H9 (cell line): Measurements from ENCODE around the gene KIAA0930. TPM values are rescaled to one million over a fixed set of nuclear protein-coding genes. Genes with fewer than 3 reads are reported as not detected.

ENCODE experiments used
- DNase-seq: peaks from one replicate; pipeline ENCODE4 v3.0.0-alpha.2; 2017
- H2AFZ ChIP-seq: one replicate; pipeline ENCODE4 v1.6.1; 2013; ENCODE audit warnings: mild to moderate bottlenecking, low read length, control low read depth, moderate library complexity
- H2AK5ac ChIP-seq: 2 replicates; pipeline ENCODE4 v1.6.1; 2013; ENCODE audit warnings: low read length, control low read depth, mixed read lengths; ENCODE audit not compliant: insufficient read length
- H2BK120ac ChIP-seq: one replicate; pipeline ENCODE4 v1.6.1; 2013; ENCODE audit warnings: low read depth, mild to moderate bottlenecking, low read length, control low read depth, inconsistent platforms; ENCODE audit not compliant: poor library complexity, severe bottlenecking
- H2BK12ac ChIP-seq: 2 replicates; pipeline ENCODE4 v1.6.1; 2013; ENCODE audit warnings: low read length, control low read depth, mixed read lengths, low read depth; ENCODE audit not compliant: insufficient read length
- H2BK15ac ChIP-seq: 2 replicates; pipeline ENCODE4 v1.6.1; 2013; ENCODE audit warnings: low read depth, low read length, control low read depth
- H2BK20ac ChIP-seq: one replicate; pipeline ENCODE4 v1.6.1; 2013; ENCODE audit warnings: low read depth, mild to moderate bottlenecking, low read length, control low read depth, inconsistent platforms; ENCODE audit not compliant: poor library complexity, severe bottlenecking
- H2BK5ac ChIP-seq: 2 replicates; pipeline ENCODE4 v1.6.1; 2013; ENCODE audit warnings: low read length, control low read depth, mixed read lengths; ENCODE audit not compliant: insufficient read length
- H3K14ac ChIP-seq: 2 replicates; pipeline ENCODE4 v1.6.1; 2013; ENCODE audit warnings: low read length, control low read depth; ENCODE audit not compliant: insufficient read depth
- H3K18ac ChIP-seq: 2 replicates; pipeline ENCODE4 v1.6.1; 2013; ENCODE audit warnings: low read depth, mild to moderate bottlenecking, mixed read lengths, low read length, control low read depth; ENCODE audit not compliant: insufficient read length
- H3K23ac ChIP-seq: 2 replicates; pipeline ENCODE4 v1.6.1; 2013; ENCODE audit warnings: low read length, control low read depth, mixed read lengths, low read depth; ENCODE audit not compliant: insufficient read length
- H3K23me2 ChIP-seq: 2 replicates; pipeline ENCODE4 v1.6.1; 2013; ENCODE audit warnings: low read depth, mild to moderate bottlenecking, mixed read lengths, low read length, control low read depth; ENCODE audit not compliant: insufficient read length, poor library complexity, severe bottlenecking
- H3K27ac ChIP-seq: 2 replicates; pipeline ENCODE4 v1.5.1; 2013; ENCODE audit warnings: low read length, control low read depth, mixed read lengths, low read depth; ENCODE audit not compliant: insufficient read length
- H3K27me3 ChIP-seq: 2 replicates; pipeline ENCODE4 v1.6.1; 2013; ENCODE audit warnings: low read length, control low read depth, inconsistent platforms; ENCODE audit not compliant: insufficient read depth
- H3K4ac ChIP-seq: 2 replicates; pipeline ENCODE4 v1.6.1; 2013; ENCODE audit warnings: low read depth, mild to moderate bottlenecking, control low read depth, inconsistent platforms, low read length, moderate library complexity
- H3K4me1 ChIP-seq: 2 replicates; pipeline ENCODE4 v1.6.1; 2013; ENCODE audit warnings: low read length, control low read depth, inconsistent platforms; ENCODE audit not compliant: insufficient read depth
- H3K4me2 ChIP-seq: 2 replicates; pipeline ENCODE4 v1.6.1; 2013; ENCODE audit warnings: low read length, control low read depth, mixed read lengths; ENCODE audit not compliant: insufficient read length, insufficient read depth
- H3K56ac ChIP-seq: 2 replicates; pipeline ENCODE4 v1.6.1; 2013; ENCODE audit warnings: low read depth, mild to moderate bottlenecking, mixed read lengths, low read length, control low read depth; ENCODE audit not compliant: insufficient read length
- H3K79me1 ChIP-seq: 2 replicates; pipeline ENCODE4 v1.6.1; 2013; ENCODE audit warnings: low read depth, mild to moderate bottlenecking, moderate library complexity, low read length, control low read depth, inconsistent platforms; ENCODE audit not compliant: insufficient read depth, poor library complexity, severe bottlenecking
- H3K79me2 ChIP-seq: 2 replicates; pipeline ENCODE4 v1.6.1; 2013; ENCODE audit warnings: low read length, control low read depth, inconsistent platforms; ENCODE audit not compliant: insufficient read depth
- H3K9ac ChIP-seq: 2 replicates; pipeline ENCODE4 v1.6.1; 2013; ENCODE audit warnings: low read length, control low read depth, mixed read lengths; ENCODE audit not compliant: insufficient read length; ENCODE audit errors: extremely low read depth
- H3K9me3 ChIP-seq: one replicate; pipeline ENCODE4 v1.6.1; 2013; ENCODE audit warnings: low read depth, low read length, inconsistent platforms; ENCODE audit not compliant: control insufficient read depth
- H3T11ph ChIP-seq: one replicate; pipeline ENCODE4 v1.6.1; 2013; ENCODE audit warnings: mild to moderate bottlenecking, low read length, control low read depth, inconsistent platforms
- H4K20me1 ChIP-seq: one replicate; pipeline ENCODE4 v1.6.1; 2013; ENCODE audit not compliant: control insufficient read depth, insufficient read length, insufficient read depth
- H4K5ac ChIP-seq: 2 replicates; pipeline ENCODE4 v1.6.1; 2013; ENCODE audit warnings: low read depth, mild to moderate bottlenecking, mixed read lengths, low read length, control low read depth; ENCODE audit not compliant: insufficient read length
- H4K8ac ChIP-seq: replicated peaks from 2 replicates; pipeline ENCODE4 v1.6.1; 2013; ENCODE audit warnings: low read length, control low read depth, mixed read lengths, low read depth; ENCODE audit not compliant: insufficient read length
- H4K91ac ChIP-seq: 2 replicates; pipeline ENCODE4 v1.6.1; 2013; ENCODE audit warnings: low read depth, mild to moderate bottlenecking, moderate library complexity, mixed read lengths, low read length, control low read depth; ENCODE audit not compliant: insufficient read length
- H3K27ac Mint-ChIP-seq, 3 experiments: 2 replicates in 2 of 3; 3 replicates in 1 of 3; pipeline ENCODE4 v1.8.0; 2020 to 2021; ENCODE audit warnings: mixed read lengths in 3 of 3, mild to moderate bottlenecking in 1 of 3, moderate library complexity in 1 of 3
- H3K27me3 Mint-ChIP-seq: 2 replicates; pipeline ENCODE4 v1.8.0; 2021; ENCODE audit warnings: low read depth, mild to moderate bottlenecking, moderate library complexity, mixed read lengths
- H3K36me3 Mint-ChIP-seq, 3 experiments: 2 replicates in 2 of 3; 3 replicates in 1 of 3; pipeline ENCODE4 v1.8.0; 2020 to 2021; ENCODE audit warnings: low read depth in 3 of 3, mixed read lengths in 3 of 3; ENCODE audit not compliant: insufficient read depth in 1 of 3
- H3K4me1 Mint-ChIP-seq, 2 experiments: 2 replicates each; pipeline ENCODE4 v1.8.0; 2020; ENCODE audit warnings: mixed read lengths in 2 of 2
- H3K4me3 Mint-ChIP-seq, 2 experiments: 2 replicates in 1 of 2; 3 replicates in 1 of 2; pipeline ENCODE4 v1.8.0; 2020 to 2021; ENCODE audit warnings: mild to moderate bottlenecking in 2 of 2, mixed read lengths in 2 of 2, moderate library complexity in 1 of 2
- H3K9me3 Mint-ChIP-seq, 2 experiments: 2 replicates in 1 of 2; 3 replicates in 1 of 2; pipeline ENCODE4 v1.8.0; 2020; ENCODE audit warnings: mild to moderate bottlenecking in 2 of 2, mixed read lengths in 2 of 2, moderate library complexity in 1 of 2
- CTCF ChIP-seq: fragments of 200-600 bp; sonication (generic); conservative IDR thresholded peaks from 3 replicates; pipeline ENCODE4 v1.8.0; 2021; ENCODE audit warnings: antibody characterized with exemption, mild to moderate bottlenecking
- WGBS: extraction: QIAGEN DNeasy Blood & Tissue Kit; methylation state at CpG from one replicate; pipeline ENCODE4 v1.1.7; 2013; ENCODE audit warnings: missing lambda C conversion rate, low lambda C conversion rate, mixed read lengths; ENCODE audit not compliant: insufficient read length; ENCODE audit errors: extremely low coverage; 5-methylcytosine and 5-hydroxymethylcytosine counted together
- total RNA-seq: library from RNA; stranded (reverse); gene quantifications from 2 replicates; pipeline ENCODE4 v1.2.1, GENCODE V29; 2021

The KIAA0930 gene
- total RNA-seq, 1 experiment from 2014 or later: 46.2 TPM

DNA sequence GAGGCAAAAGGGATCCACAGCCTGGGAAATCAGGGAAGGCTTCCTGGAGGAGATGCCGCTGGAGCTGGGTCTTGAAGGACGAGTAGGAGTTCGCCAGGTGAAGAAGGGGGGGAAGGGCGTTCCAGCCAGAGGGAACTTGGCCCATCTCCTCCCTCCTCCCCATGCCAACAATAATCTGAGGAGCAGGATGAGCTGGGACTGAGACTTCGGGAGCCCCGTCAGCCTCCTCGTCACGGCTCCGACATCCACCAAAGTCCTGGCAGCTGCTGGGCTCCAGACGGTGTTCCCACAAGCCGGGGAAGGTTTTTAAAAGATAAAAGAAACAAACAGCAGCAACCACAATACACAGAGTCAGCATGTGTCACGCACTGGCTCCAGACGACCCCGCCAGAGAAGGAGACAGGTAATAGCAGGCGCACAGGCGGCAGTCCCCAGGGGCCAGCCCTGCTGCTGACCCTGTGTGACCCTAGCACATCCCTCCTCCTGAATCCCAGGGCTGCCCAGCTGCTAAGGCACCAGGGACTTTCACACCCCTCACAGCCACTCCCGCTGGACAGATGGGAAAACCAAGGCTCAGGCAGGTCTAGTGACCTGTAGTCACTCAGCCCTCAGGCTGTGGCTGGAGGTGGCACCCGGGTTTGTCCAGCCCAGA, 39.7 kb downstream of the KIAA0930 start:
- H3K36me3 Mint-ChIP-seq: peaks cover 4 to 39% (median 29%) of the 10 kb centered on the region in 3 experiments; a peak in 6 of 7 replicates
- no peaks in the 10 kb centered on the region for H3K79me1 ChIP-seq
- no peak overlapping the region for H2AFZ ChIP-seq
- no peak overlapping the region for H4K8ac ChIP-seq
- no CpG with 5 or more reads among the region's 18 CpGs for WGBS
- no peaks in the 10 kb centered on the region for H3K9me3 Mint-ChIP-seq
- H2BK20ac ChIP-seq: no peak overlapping the region
- H2BK15ac ChIP-seq: no peak overlapping the region
- no peak overlapping the region for H3K4me2 ChIP-seq
- no peak overlapping the region for H3K23ac ChIP-seq
- H3K14ac ChIP-seq: no peak overlapping the region
- no peaks in the 10 kb centered on the region for H3K23me2 ChIP-seq
- H3K4me1 ChIP-seq: no peaks in the 10 kb centered on the region
- H2BK5ac ChIP-seq: no peak overlapping the region
- H4K20me1 ChIP-seq: peaks cover 4% of the 10 kb centered on the region
- no peak overlapping the region for H3K56ac ChIP-seq
- no peak overlapping the region for H2BK120ac ChIP-seq
- no peak overlapping the region for H3K9ac ChIP-seq
- no peak overlapping the region for H3K27ac ChIP-seq
- H2BK12ac ChIP-seq: no peak overlapping the region
- H4K5ac ChIP-seq: no peak overlapping the region
- peak; percentile 24 for DNase-seq
- no peak overlapping the region for H3T11ph ChIP-seq
- H3K79me2 ChIP-seq: no peaks in the 10 kb centered on the region
- no peak overlapping the region for H3K4ac ChIP-seq
- H4K91ac ChIP-seq: no peak overlapping the region
- H3K9me3 ChIP-seq: no peaks in the 10 kb centered on the region
- no peak overlapping the region for H3K18ac ChIP-seq
- TF ChIP-seq CTCF: no peak
- H3K27ac Mint-ChIP-seq: peak overlapping the region in 2 of 3 experiments; percentile 15 to 67; a peak in 4 of 7 replicates
- H2AK5ac ChIP-seq: no peak overlapping the region
- H3K4me3 Mint-ChIP-seq: no peak overlapping the region
- peaks cover 27 to 38% of the 10 kb centered on the region in 2 experiments for H3K4me1 Mint-ChIP-seq
- H3K27me3 Mint-ChIP-seq: no peaks in the 10 kb centered on the region
- H3K27me3 ChIP-seq: no peaks in the 10 kb centered on the region
